Hepatocyte (in vitro differentiated cells): Measurements from ENCODE around the gene AUNIP. TPM values are rescaled to one million over a fixed set of nuclear protein-coding genes. Genes with fewer than 3 reads are reported as not detected.

Source experiments
- DNase-seq: peaks from one replicate; pipeline ENCODE4 v3.0.0-alpha.2; 2016; ENCODE audit warnings: low spot score
- H2AFZ ChIP-seq: fragments of 200-600 bp; sonication (generic); 2 replicates; pipeline ENCODE4 v1.6.0; 2016; ENCODE audit warnings: antibody characterized with exemption, mild to moderate bottlenecking
- H3K27ac ChIP-seq: fragments of 200-600 bp; sonication (generic); 2 replicates; pipeline ENCODE4 v1.5.1; 2016; ENCODE audit warnings: mild to moderate bottlenecking
- H3K27me3 ChIP-seq: fragments of 200-600 bp; sonication (generic); 2 replicates; pipeline ENCODE4 v1.6.1; 2016
- H3K36me3 ChIP-seq: fragments of 200-600 bp; sonication (generic); replicated peaks from 2 replicates; pipeline ENCODE4 v1.5.1; 2016; ENCODE audit warnings: low read depth; ENCODE audit not compliant: insufficient read depth
- H3K4me1 ChIP-seq: fragments of 200-600 bp; sonication (generic); 2 replicates; pipeline ENCODE4 v1.5.1; 2016; ENCODE audit warnings: mild to moderate bottlenecking, moderate library complexity; ENCODE audit not compliant: insufficient read depth
- H3K4me2 ChIP-seq: fragments of 200-600 bp; sonication (generic); 2 replicates; pipeline ENCODE4 v1.6.0; 2016
- H3K4me3 ChIP-seq: fragments of 200-600 bp; sonication (generic); 2 replicates; pipeline ENCODE4 v1.5.1; 2016; ENCODE audit warnings: mild to moderate bottlenecking
- H3K79me2 ChIP-seq: fragments of 200-600 bp; sonication (generic); 2 replicates; pipeline ENCODE4 v1.6.0; 2017; ENCODE audit warnings: mild to moderate bottlenecking
- H3K9me2 ChIP-seq: fragments of 200-600 bp; sonication (generic); replicated peaks from 2 replicates; pipeline ENCODE4 v1.6.0; 2017; ENCODE audit warnings: mild to moderate bottlenecking; ENCODE audit not compliant: insufficient read depth
- H3K9me3 ChIP-seq: fragments of 200-600 bp; sonication (generic); 2 replicates; pipeline ENCODE4 v1.5.1; 2016; ENCODE audit warnings: low read depth, mild to moderate bottlenecking
- H4K20me1 ChIP-seq: fragments of 200-600 bp; sonication (generic); 2 replicates; pipeline ENCODE4 v1.6.0; 2016; ENCODE audit warnings: mild to moderate bottlenecking; ENCODE audit not compliant: insufficient read depth, poor library complexity, severe bottlenecking
- EZH2 ChIP-seq: fragments of 200-600 bp; sonication (generic); IDR thresholded peaks from 2 replicates; pipeline ENCODE4 v1.6.1; 2016; ENCODE audit warnings: antibody characterized with exemption, mild to moderate bottlenecking, borderline replicate concordance
- EZH2phosphoT487 ChIP-seq: fragments of 200-600 bp; sonication (generic); IDR thresholded peaks from one replicate; pipeline ENCODE4 v1.6.1; 2018; ENCODE audit warnings: antibody characterized with exemption, mild to moderate bottlenecking, low read depth, moderate library complexity; ENCODE audit not compliant: unreplicated experiment, severe bottlenecking
- WGBS: methylation state at CpG from one replicate; pipeline ENCODE4 v1.1.6; 2016; ENCODE audit warnings: low lambda C conversion rate; ENCODE audit errors: missing lambda C conversion rate; 5-methylcytosine and 5-hydroxymethylcytosine counted together
- polyA plus RNA-seq: library from polyadenylated mRNA; unstranded; fragments of >200 nt; fragmentation: Nextera tagmentation; extraction: Ambion mirVana; gene quantifications from 2 replicates; pipeline ENCODE4 v1.2.1, GENCODE V29; 2016
- total RNA-seq: library from RNA; depleted of rRNA; stranded (reverse); fragments of >200 nt; gene quantifications from 2 replicates; pipeline ENCODE4 v1.2.3, GENCODE V29; 2014
- TF ChIP-seq, protein P1 (sequence below): fragments of 200-600 bp; sonication (generic); IDR thresholded peaks from 2 replicates; pipeline ENCODE4 v1.5.1; 2016; ENCODE audit warnings: antibody characterized with exemption, mild to moderate bottlenecking; ENCODE audit not compliant: poor library complexity

Gene AUNIP
- total and polyA plus RNA-seq, 2 experiments from 2014 or later, result 0.41 to 1.3 TPM

DNA sequence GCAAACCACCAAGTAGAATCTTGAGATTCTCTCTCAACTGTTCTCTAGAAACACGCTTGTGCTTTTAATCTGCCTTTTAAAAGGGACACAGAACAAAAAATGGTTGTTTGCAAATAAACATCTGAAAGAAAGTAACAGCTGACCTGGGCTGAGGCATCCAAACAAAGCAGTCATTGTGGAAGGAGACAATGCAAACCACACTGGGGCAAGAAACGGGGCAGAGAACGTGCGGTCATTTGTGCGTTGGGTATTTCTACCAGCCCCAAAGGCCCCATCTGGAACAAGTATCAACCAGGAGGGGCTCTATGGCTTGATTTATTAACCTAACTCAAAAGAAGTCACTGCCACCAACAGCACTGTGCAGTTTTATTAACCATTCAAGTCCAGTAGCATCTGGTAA, 41.0 kb upstream of the AUNIP start:
- Histone ChIP-seq H3K4me2 (no peak overlapping the region), H3K9me2 (no peaks in the 10 kb centered on the region), H2AFZ (no peak overlapping the region), H3K79me2 (peaks cover 61% of the 10 kb centered on the region), H3K9me3 (no peaks in the 10 kb centered on the region), H3K4me1 (peaks cover 21% of the 10 kb centered on the region), H3K36me3 (no peaks in the 10 kb centered on the region), H3K27me3 (no peaks in the 10 kb centered on the region), H3K4me3 (no peak overlapping the region), H3K27ac (no peak overlapping the region), H4K20me1 (no peaks in the 10 kb centered on the region)
- DNase-seq, result no peak
- TF ChIP-seq EZH2 (no peak), EZH2phosphoT487 (no peak)
- TF ChIP-seq, protein P1, sequence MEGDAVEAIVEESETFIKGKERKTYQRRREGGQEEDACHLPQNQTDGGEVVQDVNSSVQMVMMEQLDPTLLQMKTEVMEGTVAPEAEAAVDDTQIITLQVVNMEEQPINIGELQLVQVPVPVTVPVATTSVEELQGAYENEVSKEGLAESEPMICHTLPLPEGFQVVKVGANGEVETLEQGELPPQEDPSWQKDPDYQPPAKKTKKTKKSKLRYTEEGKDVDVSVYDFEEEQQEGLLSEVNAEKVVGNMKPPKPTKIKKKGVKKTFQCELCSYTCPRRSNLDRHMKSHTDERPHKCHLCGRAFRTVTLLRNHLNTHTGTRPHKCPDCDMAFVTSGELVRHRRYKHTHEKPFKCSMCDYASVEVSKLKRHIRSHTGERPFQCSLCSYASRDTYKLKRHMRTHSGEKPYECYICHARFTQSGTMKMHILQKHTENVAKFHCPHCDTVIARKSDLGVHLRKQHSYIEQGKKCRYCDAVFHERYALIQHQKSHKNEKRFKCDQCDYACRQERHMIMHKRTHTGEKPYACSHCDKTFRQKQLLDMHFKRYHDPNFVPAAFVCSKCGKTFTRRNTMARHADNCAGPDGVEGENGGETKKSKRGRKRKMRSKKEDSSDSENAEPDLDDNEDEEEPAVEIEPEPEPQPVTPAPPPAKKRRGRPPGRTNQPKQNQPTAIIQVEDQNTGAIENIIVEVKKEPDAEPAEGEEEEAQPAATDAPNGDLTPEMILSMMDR, result no peak
- 80% methylated on average over 5 of the region's 5 CpGs for WGBS

DNA sequence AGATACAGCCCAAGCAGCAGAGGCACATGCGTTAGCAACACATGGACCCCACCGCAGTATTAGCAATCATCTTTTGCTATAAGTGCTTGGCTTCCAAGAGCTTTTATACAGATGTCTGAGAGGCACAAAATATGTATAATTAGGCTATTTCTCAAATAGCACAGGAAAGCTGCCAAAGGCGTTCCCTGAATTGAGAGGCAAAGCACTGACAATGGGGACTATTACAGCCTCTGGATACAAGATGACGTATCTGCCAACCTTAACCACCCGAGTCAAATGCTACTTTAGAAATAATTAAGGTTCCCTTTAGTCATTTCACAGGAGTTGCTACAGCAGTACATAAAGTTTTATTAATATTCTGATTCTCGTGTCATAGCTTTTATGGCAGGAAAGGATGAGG, 40.5 kb upstream of the AUNIP start:
- no peak overlapping the region for H3K27ac ChIP-seq
- peaks cover 21% of the 10 kb centered on the region for H3K4me1 ChIP-seq
- no peak overlapping the region for H3K4me2 ChIP-seq
- no peaks in the 10 kb centered on the region for H3K27me3 ChIP-seq
- DNase-seq, result no peak
- no peaks in the 10 kb centered on the region for H3K9me2 ChIP-seq
- H3K36me3 ChIP-seq, result no peaks in the 10 kb centered on the region
- WGBS, result 84% methylated on average over 6 of the region's 6 CpGs
- H3K9me3 ChIP-seq, result no peaks in the 10 kb centered on the region
- no peak overlapping the region for H2AFZ ChIP-seq
- no peaks in the 10 kb centered on the region for H4K20me1 ChIP-seq
- no peak overlapping the region for H3K4me3 ChIP-seq
- TF ChIP-seq EZH2 (no peak), EZH2phosphoT487 (no peak)
- TF ChIP-seq, protein P1, result no peak
- H3K79me2 ChIP-seq, result peaks cover 60% of the 10 kb centered on the region

DNA sequence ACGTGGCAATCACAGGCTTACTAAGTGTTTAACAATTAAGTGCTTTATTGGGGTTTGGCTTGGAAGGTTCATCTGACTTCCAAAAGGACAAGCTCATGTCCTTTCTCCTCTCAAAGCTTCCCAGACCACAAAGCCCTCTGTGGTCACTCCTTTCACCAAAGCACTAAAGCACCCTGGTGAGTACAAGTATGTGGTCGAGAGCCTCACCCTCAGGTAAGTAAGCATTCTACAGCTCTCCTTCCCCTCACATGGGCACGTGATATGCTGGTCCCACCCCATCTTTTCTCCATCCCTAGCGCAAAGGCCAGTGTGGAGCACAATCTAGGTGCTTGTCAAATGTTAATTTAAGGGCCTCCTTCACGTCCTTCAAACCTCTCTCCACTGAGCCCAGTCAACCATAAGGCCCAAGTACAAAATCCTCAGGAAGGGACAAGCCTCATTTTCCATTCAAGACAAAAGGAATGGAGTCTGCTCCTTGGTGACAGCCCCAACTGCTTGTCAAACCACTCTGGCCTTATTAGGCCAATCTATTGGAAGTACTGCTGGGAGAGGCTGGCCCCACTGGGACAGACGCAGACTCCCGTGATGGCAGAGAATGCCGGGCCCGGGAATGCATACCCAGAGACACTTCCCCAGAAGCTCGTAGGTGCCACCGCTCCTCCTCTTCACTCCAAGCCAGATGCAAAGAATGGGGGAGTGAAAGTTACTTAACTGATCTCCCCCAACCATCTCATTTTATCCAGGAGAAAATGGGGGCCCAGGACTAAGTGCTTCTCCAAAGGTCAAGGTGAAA, 39.2 kb upstream of the AUNIP start:
- Histone ChIP-seq H2AFZ (no peak overlapping the region), H3K79me2 (peaks cover 47% of the 10 kb centered on the region), H3K9me3 (no peaks in the 10 kb centered on the region), H3K4me2 (no peak overlapping the region), H3K4me1 (peaks cover 16% of the 10 kb centered on the region), H3K36me3 (no peaks in the 10 kb centered on the region), H3K27ac (no peak overlapping the region), H3K27me3 (no peaks in the 10 kb centered on the region), H3K4me3 (no peak overlapping the region), H4K20me1 (no peaks in the 10 kb centered on the region), H3K9me2 (no peaks in the 10 kb centered on the region)
- WGBS, result 90% methylated on average over 11 of the region's 11 CpGs
- no peak for TF ChIP-seq EZH2phosphoT487
- no peak for TF ChIP-seq EZH2
- TF ChIP-seq, protein P1, result no peak
- no peak for DNase-seq
